Gastroesophageal sphincter (tissue), 3 donors: ENCODE measurements around the gene CTCFL.

Experiments used
- EP300 ChIP-seq: sonication (generic); formaldehyde crosslinking; IDR thresholded peaks from one replicate; pipeline ENCODE4 v1.6.1; 2017; ENCODE audit warnings: antibody characterized with exemption, mild to moderate bottlenecking
- POLR2A ChIP-seq, 2 donors: fragments of 450-650 bp; IDR thresholded peaks; one replicate each; pipeline ENCODE4 v1.6.1; 2017; ENCODE audit warnings: antibody characterized with exemption in 2 of 2, mild to moderate bottlenecking in 2 of 2, moderate library complexity in 1 of 2
- POLR2AphosphoS5 ChIP-seq: sonication (generic); formaldehyde crosslinking; IDR thresholded peaks from one replicate; pipeline ENCODE4 v1.6.1; 2017; ENCODE audit warnings: antibody characterized with exemption
- TF ChIP-seq, protein P1 (sequence below), 4 experiments: fragments of 200-600 bp in 2 of 4; fragments of 450-650 bp in 2 of 4; sonication (generic) in 1 of 4; IDR thresholded peaks; one replicate each; pipeline ENCODE4 v1.5.1; 2017 to 2019; ENCODE audit warnings: antibody characterized with exemption in 4 of 4, mild to moderate bottlenecking in 2 of 4, moderate library complexity in 2 of 4

DNA sequence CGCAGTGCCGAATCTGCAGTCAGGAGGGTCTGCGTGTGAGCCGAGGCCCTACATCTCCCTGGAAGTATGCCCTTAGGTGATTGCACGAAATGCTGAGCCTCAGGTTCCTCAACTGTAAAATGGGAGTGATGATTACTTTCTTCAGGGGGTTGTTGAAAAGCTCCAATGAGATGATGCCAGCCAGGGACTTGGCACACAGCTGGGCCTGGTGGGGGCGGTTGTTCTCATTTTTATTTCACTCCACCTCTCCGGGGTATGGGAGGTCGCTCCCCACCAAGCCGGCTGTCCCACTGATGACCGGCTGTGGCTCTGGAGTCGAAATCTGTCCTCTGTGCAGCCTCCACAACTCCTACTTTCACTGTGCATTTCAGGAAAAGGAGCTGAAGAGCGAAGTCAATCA, 44.0 kb upstream of the CTCFL start:
- no peak for TF ChIP-seq POLR2A (IDR thresholded peaks at IDR 0.05)
- TF ChIP-seq, protein P1, sequence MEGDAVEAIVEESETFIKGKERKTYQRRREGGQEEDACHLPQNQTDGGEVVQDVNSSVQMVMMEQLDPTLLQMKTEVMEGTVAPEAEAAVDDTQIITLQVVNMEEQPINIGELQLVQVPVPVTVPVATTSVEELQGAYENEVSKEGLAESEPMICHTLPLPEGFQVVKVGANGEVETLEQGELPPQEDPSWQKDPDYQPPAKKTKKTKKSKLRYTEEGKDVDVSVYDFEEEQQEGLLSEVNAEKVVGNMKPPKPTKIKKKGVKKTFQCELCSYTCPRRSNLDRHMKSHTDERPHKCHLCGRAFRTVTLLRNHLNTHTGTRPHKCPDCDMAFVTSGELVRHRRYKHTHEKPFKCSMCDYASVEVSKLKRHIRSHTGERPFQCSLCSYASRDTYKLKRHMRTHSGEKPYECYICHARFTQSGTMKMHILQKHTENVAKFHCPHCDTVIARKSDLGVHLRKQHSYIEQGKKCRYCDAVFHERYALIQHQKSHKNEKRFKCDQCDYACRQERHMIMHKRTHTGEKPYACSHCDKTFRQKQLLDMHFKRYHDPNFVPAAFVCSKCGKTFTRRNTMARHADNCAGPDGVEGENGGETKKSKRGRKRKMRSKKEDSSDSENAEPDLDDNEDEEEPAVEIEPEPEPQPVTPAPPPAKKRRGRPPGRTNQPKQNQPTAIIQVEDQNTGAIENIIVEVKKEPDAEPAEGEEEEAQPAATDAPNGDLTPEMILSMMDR (IDR thresholded peaks at IDR 0.05) = no peak
- TF ChIP-seq POLR2AphosphoS5 = no peak
- no peak for TF ChIP-seq EP300
